ENCODE data around the gene CSNK1G3. TPM values are rescaled to one million over a fixed set of nuclear protein-coding genes. Genes with fewer than 3 reads are reported as not detected.

CSNK1G3 gene
- total and polyA plus RNA-seq, 12 donors = 5.0 to 30.9 (median 24.8) TPM

DNA sequence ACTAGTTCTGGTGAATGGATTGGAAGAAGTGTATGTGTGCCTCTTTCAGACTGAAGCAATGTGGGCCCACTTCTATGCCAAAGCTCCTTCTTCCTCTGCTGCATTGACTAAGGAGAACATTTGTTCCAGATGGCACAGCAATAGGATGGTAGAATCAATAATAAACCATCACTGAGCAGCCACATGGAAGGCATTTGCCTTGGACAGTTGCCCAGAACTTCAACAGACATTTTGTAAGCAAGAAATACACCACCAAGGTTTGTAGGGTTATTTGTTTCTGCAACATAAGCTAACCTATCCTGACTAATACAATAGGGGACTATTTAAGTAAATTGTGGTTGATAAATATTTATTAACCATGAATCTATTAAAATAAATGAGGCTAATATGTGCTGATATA, 37.7 kb upstream of the CSNK1G3 start:
- Histone ChIP-seq H3K4me3 (no peak overlapping the region), H3K36me3 (no peaks in the 10 kb centered on the region), H3K27me3 (no peaks in the 10 kb centered on the region), H3K4me1 (peaks cover 0 to 13% (median 0%) of the 10 kb centered on the region in 9 donors), H3K9me3 (peaks cover 0 to 4% (median 0%) of the 10 kb centered on the region in 11 donors), H3K27ac (no peak overlapping the region)
- DNase-seq (no peak), ATAC-seq (no peak)
- TF ChIP-seq, protein P1, sequence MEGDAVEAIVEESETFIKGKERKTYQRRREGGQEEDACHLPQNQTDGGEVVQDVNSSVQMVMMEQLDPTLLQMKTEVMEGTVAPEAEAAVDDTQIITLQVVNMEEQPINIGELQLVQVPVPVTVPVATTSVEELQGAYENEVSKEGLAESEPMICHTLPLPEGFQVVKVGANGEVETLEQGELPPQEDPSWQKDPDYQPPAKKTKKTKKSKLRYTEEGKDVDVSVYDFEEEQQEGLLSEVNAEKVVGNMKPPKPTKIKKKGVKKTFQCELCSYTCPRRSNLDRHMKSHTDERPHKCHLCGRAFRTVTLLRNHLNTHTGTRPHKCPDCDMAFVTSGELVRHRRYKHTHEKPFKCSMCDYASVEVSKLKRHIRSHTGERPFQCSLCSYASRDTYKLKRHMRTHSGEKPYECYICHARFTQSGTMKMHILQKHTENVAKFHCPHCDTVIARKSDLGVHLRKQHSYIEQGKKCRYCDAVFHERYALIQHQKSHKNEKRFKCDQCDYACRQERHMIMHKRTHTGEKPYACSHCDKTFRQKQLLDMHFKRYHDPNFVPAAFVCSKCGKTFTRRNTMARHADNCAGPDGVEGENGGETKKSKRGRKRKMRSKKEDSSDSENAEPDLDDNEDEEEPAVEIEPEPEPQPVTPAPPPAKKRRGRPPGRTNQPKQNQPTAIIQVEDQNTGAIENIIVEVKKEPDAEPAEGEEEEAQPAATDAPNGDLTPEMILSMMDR (IDR thresholded peaks at IDR 0.05) = no peak
- intact Hi-C loops (cut with DNase I) = no loop called here

DNA sequence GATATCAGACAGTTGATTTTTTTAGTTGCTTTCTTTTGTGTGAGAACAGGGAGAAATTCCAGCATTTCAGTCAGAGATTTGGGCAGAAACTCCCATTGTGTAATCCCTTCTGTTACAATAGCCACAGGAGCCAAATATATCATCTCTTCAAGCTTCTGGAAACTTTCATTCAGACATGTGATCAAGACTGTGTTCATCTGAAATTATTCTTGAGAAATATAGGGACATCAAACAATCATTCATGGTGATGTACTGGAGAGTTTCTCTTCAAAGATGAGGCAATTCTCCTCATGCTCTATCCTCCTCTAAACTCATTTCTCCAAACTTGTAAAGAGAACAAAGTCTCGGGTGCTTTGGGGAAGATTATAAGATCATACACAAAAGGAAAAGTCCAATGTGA, 35.2 kb upstream of the CSNK1G3 start:
- Histone ChIP-seq H3K4me3 (no peak overlapping the region), H3K27me3 (no peaks in the 10 kb centered on the region), H3K4me1 (peaks cover 0 to 10% (median 0%) of the 10 kb centered on the region in 9 donors), H3K9me3 (no peaks in the 10 kb centered on the region), H3K27ac (no peak overlapping the region), H3K36me3 (no peaks in the 10 kb centered on the region)
- ATAC-seq = no peak
- TF ChIP-seq, protein P1 (IDR thresholded peaks at IDR 0.05) = no peak
- no peak for DNase-seq
- WGBS, 2 donors = 80 to 90% methylated on average over 1 of the region's 1 CpG
- intact Hi-C loops (cut with DNase I) = no loop called here

DNA sequence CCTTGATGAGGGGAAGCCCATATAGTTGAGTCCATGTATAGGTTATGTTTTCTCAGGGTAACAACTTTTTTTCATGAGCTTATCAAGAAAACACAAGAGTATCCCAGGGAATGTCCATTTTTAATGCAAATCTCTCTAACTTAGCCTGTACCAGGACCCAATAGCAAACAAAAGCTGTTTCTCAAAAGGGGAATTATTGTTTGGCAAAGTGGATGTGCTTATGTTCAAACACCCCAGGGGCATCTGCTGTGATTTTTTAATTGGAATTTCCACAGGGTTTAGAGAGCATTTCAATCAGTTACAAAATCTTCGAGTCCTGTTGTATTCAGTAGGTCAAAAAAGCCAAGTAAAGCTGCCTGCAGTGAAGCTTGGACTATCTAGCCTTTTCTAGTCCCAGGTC, 33.4 kb upstream of the CSNK1G3 start:
- WGBS, 2 donors = 83 to 91% methylated on average over 1 of the region's 1 CpG

DNA sequence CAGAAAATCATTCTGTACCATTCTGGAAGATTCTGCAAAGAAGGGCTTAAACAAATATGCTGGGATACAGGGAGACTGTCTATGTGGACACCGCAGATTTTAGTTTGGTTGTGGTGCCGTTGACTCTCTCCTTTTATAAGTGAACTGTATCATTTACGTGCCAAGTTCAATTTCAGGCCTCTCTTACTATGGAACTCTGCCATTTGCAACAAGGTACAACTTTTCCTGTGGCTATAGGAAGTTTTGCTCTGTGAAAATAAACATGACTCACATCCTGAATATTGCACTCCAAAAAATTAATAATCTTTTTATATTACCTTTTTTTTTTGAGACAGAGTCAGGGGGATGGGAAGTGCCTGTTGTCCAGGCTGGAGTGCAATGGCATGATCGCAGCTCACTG, 29.7 kb upstream of the CSNK1G3 start:
- Histone ChIP-seq H3K9me3 (no peaks in the 10 kb centered on the region), H3K4me1 (no peaks in the 10 kb centered on the region), H3K36me3 (no peaks in the 10 kb centered on the region), H3K27me3 (no peaks in the 10 kb centered on the region), H3K27ac (no peak overlapping the region), H3K4me3 (no peak overlapping the region)
- WGBS, 2 donors = 74 to 89% methylated on average over 4 of the region's 4 CpGs
- TF ChIP-seq, protein P1 (IDR thresholded peaks at IDR 0.05) = no peak
- no peak for ATAC-seq
- intact Hi-C loops (cut with DNase I) = no loop called here
- DNase-seq = no peak

More for the DNA sequence above, 33.4 kb upstream of the CSNK1G3 start:
- H3K9me3 ChIP-seq = no peaks in the 10 kb centered on the region
- no peak for ATAC-seq
- TF ChIP-seq, protein P1 (IDR thresholded peaks at IDR 0.05) = no peak
- no peak overlapping the region for H3K27ac ChIP-seq
- no peak for DNase-seq
- intact Hi-C loops (cut with DNase I) = no loop called here
- no peaks in the 10 kb centered on the region for H3K27me3 ChIP-seq
- no peak overlapping the region for H3K4me3 ChIP-seq
- H3K36me3 ChIP-seq = no peaks in the 10 kb centered on the region
- no peaks in the 10 kb centered on the region for H3K4me1 ChIP-seq

All from heart right ventricle (tissue), 16 donors.